Endothelial cell of umbilical vein (primary cell): ENCODE measurements around the gene SAMD9L. TPM values are rescaled to one million over a fixed set of nuclear protein-coding genes. Genes with fewer than 3 reads are reported as not detected.

Experiments
- BruUV-seq: library from RNA; stranded (reverse); fragments of 400-500 nt; replicated peaks from 2 replicates; lab custom pipeline; 2021; lab: Mats Ljungman, UMichigan
- CTCF ChIA-PET: fragments of 300-600, 350-600 bp; sonication (Branson Sonifier 250); formaldehyde crosslinking; loops from one replicate; lab custom pipeline; 2021; ENCODE audit warnings: antibody characterized with exemption, inconsistent platforms; lab: Charles Lee
- POLR2A ChIA-PET: fragments of 300-600, 350-600 bp; sonication (Branson Sonifier 250); formaldehyde crosslinking; loops from one replicate; lab custom pipeline; 2021; ENCODE audit warnings: antibody characterized with exemption, inconsistent platforms; lab: Charles Lee
- DNase-seq: peaks from one replicate; pipeline ENCODE4 v3.0.0-alpha.2; 2011; ENCODE audit warnings: low read depth, low spot score
- FAIRE-seq: peaks from 2 replicates; lab custom pipeline; 2011; peaks lifted over from hg19 to GRCh38; lab: Jason Lieb, UNC
- H2AFZ ChIP-seq: 2 replicates; pipeline ENCODE4 v1.6.0; 2012; ENCODE audit warnings: low read depth, low read length, control low read depth, inconsistent platforms
- H3K27ac ChIP-seq: 2 replicates; pipeline ENCODE4 v1.5.1; 2011; ENCODE audit warnings: low read depth, mild to moderate bottlenecking, control low read depth, low read length, moderate library complexity; ENCODE audit not compliant: insufficient read depth
- H3K27me3 ChIP-seq, 2 experiments: 2 replicates each; pipeline versions ENCODE4 v1.6.0 to v1.6.1; 2011; ENCODE audit warnings: low read length in 2 of 2, mixed read lengths in 1 of 2; ENCODE audit not compliant: control insufficient read depth in 2 of 2, insufficient read depth in 2 of 2
- H3K36me3 ChIP-seq, 2 experiments: 2 replicates in 1 of 2; 3 replicates in 1 of 2; pipeline ENCODE4 v1.5.1; 2011; ENCODE audit warnings: low read length in 2 of 2, mild to moderate bottlenecking in 1 of 2, moderate library complexity in 1 of 2; ENCODE audit not compliant: control insufficient read depth in 2 of 2, insufficient read depth in 2 of 2; ENCODE audit errors: extremely low read depth in 1 of 2
- H3K4me1 ChIP-seq: 3 replicates; pipeline ENCODE4 v1.5.1; 2011; ENCODE audit warnings: mild to moderate bottlenecking, low read length; ENCODE audit not compliant: control insufficient read depth, insufficient read depth; ENCODE audit errors: extremely low read depth
- H3K4me2 ChIP-seq: 2 replicates; pipeline ENCODE4 v1.6.1; 2011; ENCODE audit warnings: low read length, control low read depth, mixed read lengths; ENCODE audit not compliant: insufficient read depth
- H3K4me3 ChIP-seq, 3 experiments: fragments of 200-600 bp in 1 of 3; sonication (generic), shearing (Covaris generic) in 1 of 3; replicated peaks in 1 of 3; 2 replicates each; pipeline ENCODE4 v1.5.1; 2011 to 2016; ENCODE audit warnings: control low read depth in 3 of 3, low read length in 3 of 3, mild to moderate bottlenecking in 2 of 3, inconsistent platforms in 1 of 3, low read depth in 1 of 3, moderate library complexity in 1 of 3; ENCODE audit not compliant: insufficient read depth in 1 of 3
- H3K79me2 ChIP-seq: 2 replicates; pipeline ENCODE4 v1.6.0; 2012; ENCODE audit warnings: low read length, inconsistent platforms; ENCODE audit not compliant: control insufficient read depth, insufficient read depth
- H3K9ac ChIP-seq: replicated peaks from 2 replicates; pipeline ENCODE3; 2011; ENCODE audit warnings: low read length, control low read depth; ENCODE audit not compliant: insufficient read depth; ENCODE audit errors: extremely low read depth
- H3K9me1 ChIP-seq: replicated peaks from 3 replicates; pipeline ENCODE4 v1.6.0; 2011; ENCODE audit warnings: mild to moderate bottlenecking, low read length; ENCODE audit not compliant: control insufficient read depth, insufficient read depth; ENCODE audit errors: extremely low read depth
- H3K9me3 ChIP-seq: replicated peaks from 2 replicates; pipeline ENCODE4 v1.5.1; 2012; ENCODE audit warnings: low read length, inconsistent platforms; ENCODE audit not compliant: control insufficient read depth, insufficient read depth
- H4K20me1 ChIP-seq: replicated peaks from 2 replicates; pipeline ENCODE3; 2011; ENCODE audit warnings: mild to moderate bottlenecking, low read length; ENCODE audit not compliant: control insufficient read depth, insufficient read depth; ENCODE audit errors: extremely low read depth
- CTCF ChIP-seq, 2 donors: IDR thresholded peaks; 1 replicate in 1 of 2; 2 replicates in 1 of 2; pipeline ENCODE4 v1.5.1; 2011; ENCODE audit warnings: low read length in 2 of 2, mild to moderate bottlenecking in 2 of 2, moderate library complexity in 2 of 2, control low read depth in 1 of 2, inconsistent platforms in 1 of 2, low read depth in 1 of 2; ENCODE audit not compliant: insufficient read depth in 1 of 2; ENCODE audit errors: extremely low read depth in 1 of 2
- EZH2 ChIP-seq: IDR thresholded peaks from 2 replicates; pipeline ENCODE4 v1.6.1; 2012; ENCODE audit warnings: borderline replicate concordance, low read depth, mild to moderate bottlenecking, moderate library complexity, low read length, inconsistent platforms; ENCODE audit not compliant: severe bottlenecking
- FOS ChIP-seq: IDR thresholded peaks from 2 replicates; pipeline ENCODE4 v1.6.1; 2011; ENCODE audit warnings: mild to moderate bottlenecking, low read length, moderate library complexity, borderline replicate concordance; ENCODE audit not compliant: insufficient read depth
- GATA2 ChIP-seq: IDR thresholded peaks from 2 replicates; pipeline ENCODE4 v1.7.0; 2011; ENCODE audit warnings: low read depth, mild to moderate bottlenecking, moderate library complexity, mixed read lengths, low read length; ENCODE audit not compliant: insufficient read length, insufficient read depth
- JUN ChIP-seq: IDR thresholded peaks from 2 replicates; pipeline ENCODE4 v1.6.1; 2011; ENCODE audit warnings: borderline replicate concordance, low read depth; ENCODE audit not compliant: insufficient read length, insufficient read depth
- MAX ChIP-seq: IDR thresholded peaks from 2 replicates; pipeline ENCODE4 v1.6.1; 2011; ENCODE audit not compliant: insufficient read depth, insufficient read length
- MYC ChIP-seq: IDR thresholded peaks from one replicate; pipeline ENCODE4 v1.6.1; 2011; ENCODE audit warnings: mild to moderate bottlenecking, low read depth, low read length
- POLR2A ChIP-seq: IDR thresholded peaks from 2 replicates; pipeline ENCODE4 v1.6.1; 2012; ENCODE audit warnings: low read depth, mild to moderate bottlenecking, control low read depth, low read length
- POLR2AphosphoS5 ChIP-seq: IDR thresholded peaks from 2 replicates; pipeline ENCODE4 v1.6.1; 2012; ENCODE audit warnings: low read depth, mild to moderate bottlenecking, control low read depth, low read length, moderate library complexity; ENCODE audit not compliant: insufficient read depth
- dilution Hi-C: fragments of 300-500 bp; cut with MboI; formaldehyde crosslinking; loops from one replicate; pipeline ENCODE4 v1.15.0; 2019; ENCODE audit warnings: low sequenced_read_pairs; ENCODE audit not compliant: extremely low pct_ligation_motif_present
- intact Hi-C: fragments of 100-400 bp; cut with micrococcal nuclease; formaldehyde crosslinking; loops from one replicate; pipeline ENCODE4 v1.10.0; 2022
- polyA plus RNA-seq, 4 experiments: library from polyadenylated mRNA; depleted of rRNA in 3 of 4; stranded (reverse) in 3 of 4; unstranded in 1 of 4; fragments of >200 nt; gene quantifications; 2 replicates each; pipeline versions ENCODE4 v1.2.1 to v1.2.3, GENCODE V29; 2011 to 2012; ENCODE audit warnings: missing spikeins in 1 of 4
- total RNA-seq: library from RNA; stranded (reverse); gene quantifications from 2 replicates; pipeline ENCODE4 v1.2.3, GENCODE V29; 2021

The SAMD9L gene
- total and polyA plus RNA-seq, 2 donors (not counting 3 experiments of a cell fraction or from before 2014, with no cell fraction given): 2.7 to 14.9 TPM

- DNase-seq (no peak), FAIRE-seq (no peak)
- dilution Hi-C loops: no loop called here
- ChIA-PET POLR2A (no interaction called here), CTCF (no interaction called here)
- Histone ChIP-seq H2AFZ (no peak overlapping the region), H3K27me3 (no peaks in the 10 kb centered on the region), H3K4me3 (no peak overlapping the region), H4K20me1 (no peaks in the 10 kb centered on the region), H3K9ac (no peak overlapping the region), H3K27ac (no peak overlapping the region), H3K9me1 (no peaks in the 10 kb centered on the region), H3K4me2 (no peak overlapping the region), H3K9me3 (no peaks in the 10 kb centered on the region), H3K36me3 (no peaks in the 10 kb centered on the region), H3K4me1 (peaks cover 17% of the 10 kb centered on the region), H3K79me2 (no peaks in the 10 kb centered on the region)
- no TSS peak for BruUV-seq
- intact Hi-C loops: loop anchor here (10.0 kb wide), 1 partner anchor 507 kb away; no protein-coding TSS in a partner anchor
- TF ChIP-seq MYC (no peak), POLR2A (no peak), CTCF (IDR thresholded peaks at IDR 0.05; ENCODE audit: extremely low read depth in 1 of 2, insufficient read depth in 1 of 2, low read depth in 1 of 2, low read length in 2 of 2) (no peak), FOS (no peak), POLR2AphosphoS5 (no peak), EZH2 (no peak), GATA2 (no peak), JUN (no peak), MAX (no peak)
Measured at GRCh38 chr7:93142127-93142526, 6.1 kb downstream of the SAMD9L start.
